Stimulated activated CD8-positive, alpha-beta memory T cell treated with anti-CD3 and anti-CD28 coated beads, Interleukin-7, amount 100 ng/mL, for 1 hour (primary cell): Measurements from ENCODE around the gene ZCCHC2.

Experiments
- DNase-seq, 2 donors: peaks; one replicate each; pipeline ENCODE4 v3.0.0-alpha.2; 2020; ENCODE audit warnings: low read depth in 2 of 2

The ZCCHC2 gene

DNA sequence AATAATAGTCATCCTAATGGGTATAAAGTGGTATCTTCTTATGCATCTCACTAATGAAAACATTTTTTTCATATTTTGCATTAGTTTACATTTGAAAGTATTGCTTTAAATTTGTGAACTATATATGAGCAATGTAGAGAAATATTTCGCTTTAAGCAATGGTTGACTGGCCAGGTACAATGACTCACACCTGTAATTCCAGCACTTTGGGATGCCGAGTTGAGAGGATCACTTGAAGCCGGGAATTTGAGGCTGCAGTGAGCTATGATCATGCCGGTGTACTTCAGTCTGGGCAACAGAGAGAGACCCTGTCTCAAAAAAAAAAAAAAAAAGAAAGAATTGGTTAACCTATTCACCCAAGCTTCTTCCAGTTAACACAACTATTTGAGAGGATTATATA lies 15.1 kb downstream of the ZCCHC2 start:
- DNase-seq, result no peak

DNA sequence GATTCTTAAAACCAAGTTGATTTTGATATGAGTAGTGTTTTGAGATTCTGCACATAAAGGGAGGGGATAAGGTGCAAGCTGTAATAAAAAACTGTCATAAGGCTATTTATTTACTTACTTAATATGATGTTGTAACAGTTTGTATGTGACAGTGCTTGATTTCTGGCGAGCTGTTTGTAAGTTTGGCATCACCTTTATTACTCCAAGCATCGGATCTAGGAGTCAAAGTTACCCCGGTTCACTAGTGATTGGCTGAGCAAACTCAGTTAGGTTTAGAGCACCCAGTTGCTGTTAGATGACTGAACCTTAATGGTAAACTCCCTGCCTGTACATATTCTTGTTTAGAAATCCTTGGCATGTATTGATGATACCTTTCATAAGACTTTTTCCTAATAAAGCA lies 16.1 kb downstream of the ZCCHC2 start:
- DNase-seq, result no peak

DNA sequence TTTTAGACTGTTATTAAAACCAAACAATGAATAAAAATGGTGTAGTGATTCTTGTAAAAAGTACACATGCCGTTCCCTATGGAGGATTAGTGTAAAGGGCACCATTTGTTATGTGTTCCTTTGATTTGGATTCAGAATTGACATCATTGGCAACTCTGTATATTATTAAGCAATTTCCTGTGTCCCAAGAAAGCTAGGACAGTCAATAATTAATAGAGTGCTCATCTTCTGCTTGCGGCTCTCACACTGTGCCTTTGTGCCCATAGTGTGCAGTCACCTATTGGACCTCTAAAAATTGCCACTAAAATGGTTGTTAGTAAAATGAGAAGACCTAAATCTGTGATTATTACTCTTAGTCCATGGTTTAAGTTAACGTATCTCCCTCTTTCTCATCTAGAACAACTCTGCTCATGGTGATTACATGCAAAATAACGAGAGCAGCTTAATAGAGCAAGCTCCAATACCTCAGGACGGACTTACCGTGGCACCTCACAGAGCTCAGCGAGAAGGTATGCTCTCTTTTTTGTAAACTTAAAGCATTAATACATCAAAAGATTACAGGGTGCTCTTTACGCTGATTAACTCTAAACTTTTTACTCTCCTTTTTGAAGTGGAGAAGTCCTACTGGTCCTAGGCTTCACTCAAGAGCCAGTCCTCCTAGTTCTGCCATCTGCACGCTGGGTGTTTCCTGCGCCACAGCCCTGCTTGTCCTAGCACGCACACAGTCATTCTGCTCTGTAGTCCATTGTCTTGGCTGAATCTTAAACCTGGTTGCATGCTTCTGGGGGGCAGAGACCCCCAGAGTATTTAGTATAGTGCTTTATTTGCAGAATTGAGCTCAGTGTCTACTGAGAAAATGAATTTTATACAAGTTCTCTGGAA lies 16.7 kb downstream of the ZCCHC2 start:
- DNase-seq, result no peak

DNA sequence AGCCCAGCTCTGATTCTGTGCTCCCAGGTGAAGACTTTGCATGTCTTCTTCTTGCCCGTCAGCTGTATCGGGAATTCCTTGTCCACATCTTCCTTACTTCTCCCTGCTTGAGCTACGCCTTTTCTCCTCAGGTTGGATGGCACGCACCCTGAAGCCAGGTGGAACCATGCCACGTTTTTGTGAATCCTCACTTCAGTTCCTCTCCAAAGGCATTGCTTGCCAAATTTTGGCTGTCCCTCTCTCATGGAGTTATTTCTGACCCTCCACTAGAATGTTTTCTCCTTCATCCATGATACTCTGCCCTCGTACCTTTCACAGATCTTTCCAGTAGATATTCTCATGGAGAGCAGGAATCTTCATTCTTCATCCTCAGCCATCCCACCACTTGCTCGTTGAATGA lies 20.2 kb downstream of the ZCCHC2 start:
- DNase-seq, result no peak

DNA sequence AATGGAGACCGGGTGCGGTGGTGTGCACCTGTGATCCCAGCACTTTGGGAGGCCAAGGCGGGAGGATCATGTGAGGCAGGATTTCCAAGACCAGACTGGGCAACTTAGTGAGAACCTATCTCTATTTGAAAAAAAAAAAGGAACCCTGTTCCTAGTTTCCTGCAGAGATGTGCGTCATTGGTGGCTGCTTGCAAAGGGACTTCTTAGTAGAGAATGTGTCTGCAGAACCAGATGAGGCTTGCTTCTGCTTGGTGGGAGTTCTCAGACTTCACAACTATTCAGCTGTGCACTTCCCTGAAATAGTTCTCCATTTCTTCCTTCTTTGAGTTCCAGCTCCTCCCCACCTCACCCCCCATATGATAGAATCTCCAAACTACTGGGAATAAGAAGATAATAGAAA lies 22.3 kb downstream of the ZCCHC2 start:
- no peak for DNase-seq

DNA sequence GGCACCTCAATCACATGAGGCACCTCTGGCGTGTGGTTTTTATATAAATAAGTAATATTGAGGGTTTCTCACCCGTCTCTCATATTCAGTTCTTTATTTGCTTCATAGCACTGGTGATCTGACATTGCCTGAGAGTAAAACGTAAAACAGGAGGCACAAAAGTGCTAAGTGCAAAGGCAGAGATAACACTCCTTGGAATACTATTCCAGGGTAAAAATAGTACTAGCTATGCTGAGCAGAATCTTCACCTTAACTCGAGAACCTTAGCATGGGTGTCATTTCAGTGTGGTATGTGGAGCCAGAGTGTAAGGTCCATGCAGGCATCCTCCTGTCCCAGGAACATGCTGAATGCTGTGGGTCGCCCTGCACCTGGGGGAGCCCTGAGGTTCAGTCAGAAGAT lies 26.9 kb downstream of the ZCCHC2 start:
- no peak for DNase-seq

DNA sequence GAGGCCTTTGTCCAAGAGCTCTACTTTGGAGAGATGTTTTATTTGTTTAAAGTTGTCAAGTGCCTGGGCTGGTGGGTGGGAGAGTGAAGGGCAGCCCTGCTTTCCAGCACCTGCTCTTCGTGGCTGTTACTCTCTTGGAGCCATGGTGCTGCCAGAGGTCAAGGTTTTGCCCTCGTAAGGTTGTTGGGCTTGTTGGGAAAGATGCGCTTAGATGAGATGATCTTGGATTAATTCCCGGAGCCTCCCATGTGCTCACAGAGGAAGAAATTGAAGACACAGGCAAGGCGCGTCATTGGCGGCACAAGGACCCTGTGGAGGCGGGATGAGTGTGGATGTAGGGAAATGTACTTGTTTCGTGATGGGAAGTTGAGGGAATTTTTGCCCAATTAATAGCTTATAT lies 27.9 kb downstream of the ZCCHC2 start:
- no peak for DNase-seq

DNA sequence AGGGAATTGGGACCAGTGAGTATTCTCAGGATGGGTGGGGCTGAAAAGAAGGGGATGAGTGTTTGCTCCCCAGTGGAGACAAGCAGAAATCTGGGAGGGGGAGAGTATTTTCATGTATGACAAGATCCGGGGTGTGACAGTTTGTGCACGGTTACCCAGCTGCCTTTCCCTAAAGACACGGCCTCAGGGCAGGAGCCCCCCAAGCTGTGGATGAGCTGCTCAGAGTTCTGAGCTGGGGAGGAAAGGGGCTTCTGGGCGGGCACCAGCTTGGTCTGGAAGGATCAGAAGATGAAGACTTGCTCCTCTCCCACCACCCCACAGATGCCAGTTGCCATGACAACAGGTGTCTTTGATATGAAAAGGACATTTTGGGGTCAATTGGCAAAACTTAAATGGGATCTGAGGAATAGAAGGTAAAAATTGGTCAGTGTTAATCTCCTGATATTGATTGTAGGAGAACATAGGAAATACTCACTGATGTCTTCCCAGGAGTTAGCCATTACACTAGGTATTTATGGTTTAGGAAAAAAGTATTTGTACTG lies 29.2 kb downstream of the ZCCHC2 start:
- no peak for DNase-seq

DNA sequence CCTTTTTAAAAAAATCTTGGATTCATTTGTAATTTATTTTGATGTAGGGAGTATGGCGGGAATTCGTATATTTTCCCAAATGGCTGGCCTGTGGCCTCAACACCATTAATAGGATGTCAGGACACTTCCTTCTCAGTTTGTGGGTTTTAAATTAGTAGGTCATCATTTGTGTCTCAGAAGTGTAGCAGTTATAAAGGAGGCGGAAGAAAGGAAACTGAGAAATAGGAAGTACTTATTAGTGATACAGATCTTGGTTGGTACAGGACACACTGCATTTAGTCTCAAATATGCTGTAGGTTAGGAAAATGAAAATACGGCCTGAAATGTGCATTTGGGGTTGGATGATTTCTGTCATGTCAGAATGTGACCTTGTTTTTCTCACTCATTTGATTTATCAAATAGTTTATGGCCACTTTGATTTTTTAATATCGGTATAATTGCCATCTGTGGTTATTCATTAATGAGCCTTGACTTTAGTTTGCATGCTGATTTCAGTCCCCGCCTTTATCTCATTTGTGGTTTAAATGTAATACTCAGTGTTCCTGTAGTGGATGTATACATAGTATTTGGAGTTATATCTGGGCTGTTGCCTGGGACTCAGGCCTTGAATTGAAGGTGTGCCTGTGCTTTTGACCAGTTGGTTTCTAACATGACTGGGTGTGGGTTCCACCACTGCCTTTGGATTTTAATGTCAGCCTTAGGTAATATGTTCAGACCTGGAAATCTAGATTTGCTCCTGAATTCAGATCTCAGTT lies 31.4 kb downstream of the ZCCHC2 start:
- DNase-seq, result no peak

DNA sequence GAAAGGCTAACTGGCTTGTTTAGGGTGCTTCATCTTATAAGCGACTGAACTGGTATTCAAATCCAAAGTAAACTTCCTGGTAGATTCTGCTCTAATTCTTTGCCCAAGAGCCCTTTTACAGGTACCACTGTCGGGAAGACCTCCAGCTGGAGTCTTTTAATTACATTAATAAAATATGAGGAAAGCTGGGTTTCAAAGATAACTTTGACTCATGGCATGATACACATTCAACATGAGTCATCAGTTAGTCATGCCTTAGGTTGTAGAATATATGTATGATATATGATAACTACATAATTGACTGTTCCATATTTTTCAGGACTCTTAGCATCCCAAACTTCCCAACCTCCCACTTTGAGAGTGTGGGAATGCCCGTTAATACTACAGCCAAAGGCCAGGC lies 32.3 kb downstream of the ZCCHC2 start:
- DNase-seq, result no peak

DNA sequence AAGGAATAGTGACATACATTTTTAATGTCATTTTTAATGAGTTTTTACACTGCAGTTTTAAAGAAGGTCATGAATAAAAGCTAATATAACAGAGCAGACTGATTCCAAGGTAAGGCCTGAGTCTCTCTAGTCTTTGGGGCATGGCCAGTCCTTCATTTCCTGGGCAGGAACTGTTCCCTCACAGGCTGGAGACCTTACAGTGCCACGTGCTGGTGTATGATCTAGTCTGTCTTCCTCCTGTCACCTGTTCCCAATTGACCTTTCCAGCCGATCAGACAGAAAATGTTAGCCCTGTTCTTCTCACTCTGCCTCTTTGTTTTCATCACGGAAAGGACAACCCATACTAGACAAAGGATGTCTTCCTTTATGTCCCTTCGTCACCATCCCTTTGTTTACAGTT lies 33.6 kb downstream of the ZCCHC2 start:
- no peak for DNase-seq

DNA sequence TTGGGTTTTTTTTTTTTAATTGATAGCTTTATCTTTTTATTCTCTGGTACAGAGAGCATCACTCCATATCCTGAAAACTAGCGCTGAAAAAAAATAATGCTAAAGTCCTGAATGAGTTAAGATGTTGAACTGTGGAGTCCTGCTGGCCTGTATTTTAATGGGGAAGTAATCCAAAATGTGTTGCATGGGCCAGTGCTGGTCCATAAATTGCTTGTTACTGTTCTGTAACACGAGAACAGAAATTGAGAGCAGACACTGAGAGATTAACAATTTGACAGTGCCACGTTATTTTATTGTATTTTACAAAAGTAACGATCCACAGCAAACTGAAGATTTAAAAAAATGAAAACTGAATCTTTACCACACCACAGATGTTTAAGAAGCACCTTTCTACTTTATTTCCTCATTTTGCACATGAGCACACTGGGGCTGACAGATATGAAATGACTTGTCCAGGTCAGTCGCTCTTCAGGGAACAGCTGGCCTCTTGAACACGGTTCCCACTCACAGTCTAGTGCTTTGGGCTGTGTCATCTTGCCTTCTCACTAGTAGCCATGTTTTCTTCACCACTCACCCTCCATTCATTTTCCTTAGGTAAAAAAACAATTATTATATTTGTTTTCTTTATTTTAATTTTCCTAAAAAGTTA lies 35.3 kb downstream of the ZCCHC2 start:
- DNase-seq, result no peak

DNA sequence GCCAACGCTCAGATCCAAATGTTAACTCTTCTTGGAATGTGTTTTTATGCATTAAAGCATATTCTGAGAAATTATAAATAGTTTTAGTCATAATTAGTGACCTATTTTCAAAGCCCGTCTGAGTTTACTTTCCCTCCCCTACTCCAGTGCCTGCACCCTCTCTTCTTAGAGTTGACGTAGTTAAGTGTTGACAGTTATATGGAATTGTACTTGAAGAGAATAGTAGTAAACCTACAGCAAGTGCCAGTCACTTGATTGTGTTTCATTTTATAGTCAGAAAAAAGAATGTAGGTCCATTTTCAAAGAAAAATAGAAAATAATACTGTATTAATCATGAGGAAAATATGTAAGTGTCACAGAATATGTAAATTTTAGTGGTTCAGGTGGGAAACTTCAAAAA lies 41.2 kb downstream of the ZCCHC2 start:
- DNase-seq, result no peak

DNA sequence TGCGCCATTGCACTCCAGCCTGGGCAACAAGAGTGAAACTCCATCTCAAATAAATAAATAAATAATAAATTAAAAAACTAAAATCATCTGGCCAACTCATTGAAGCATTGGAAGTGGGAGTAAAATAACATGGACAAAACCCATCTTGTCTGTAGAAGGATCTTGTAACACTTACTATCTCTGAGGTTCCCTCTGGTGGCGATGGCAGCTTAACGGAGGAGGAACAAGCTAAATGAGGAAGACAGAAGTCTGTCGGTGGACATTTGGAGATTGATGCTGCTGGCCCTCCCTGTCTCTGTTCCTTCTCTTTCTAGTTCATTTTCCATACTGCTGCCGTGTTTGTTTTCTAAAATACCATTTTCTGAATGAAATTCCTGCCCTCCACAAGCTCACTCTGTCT lies 43.4 kb downstream of the ZCCHC2 start:
- no peak for DNase-seq

DNA sequence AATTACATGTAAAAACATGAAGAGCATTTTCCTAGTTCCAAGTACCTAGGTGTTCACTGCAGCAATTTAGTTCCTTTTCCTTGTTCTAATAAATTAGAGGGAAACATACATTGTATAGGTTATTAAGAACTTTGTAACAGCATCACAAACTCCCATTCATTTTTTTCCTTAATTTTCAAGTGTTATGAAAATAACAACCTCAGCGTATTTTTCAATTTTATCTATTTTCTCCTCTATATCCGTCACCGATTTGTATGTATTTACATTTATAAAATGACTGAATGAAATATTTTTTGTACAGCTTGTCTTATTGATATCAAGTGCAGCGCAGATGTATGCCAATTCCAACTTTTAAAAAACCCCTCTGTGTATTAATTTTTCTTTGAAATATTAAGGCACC lies 44.0 kb downstream of the ZCCHC2 start:
- no peak for DNase-seq

DNA sequence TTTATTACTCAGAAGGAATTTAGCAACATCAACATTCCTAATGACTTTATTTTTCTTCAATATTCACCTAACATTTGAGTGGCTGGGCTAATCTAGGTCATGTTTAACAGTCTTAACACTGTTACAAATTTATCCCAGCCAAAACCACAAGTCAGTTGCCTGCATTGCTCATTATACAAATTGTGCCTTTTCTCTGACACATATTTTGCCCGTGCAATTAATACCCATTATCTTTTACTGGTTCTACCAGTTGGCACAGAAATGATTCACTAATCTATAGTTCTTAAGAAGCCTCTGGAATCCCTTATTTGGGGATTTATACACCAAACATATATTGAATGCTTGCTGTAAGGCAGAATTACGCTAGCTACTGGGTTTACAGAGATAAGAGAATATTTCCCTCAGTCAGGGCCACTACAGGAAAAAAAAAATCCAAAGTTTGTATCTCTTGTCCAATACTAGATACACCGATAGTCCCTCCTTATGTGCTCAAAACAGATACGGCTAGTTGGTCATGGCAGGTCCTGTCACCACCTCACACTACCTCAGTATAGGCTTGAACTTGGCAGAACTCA lies 46.3 kb downstream of the ZCCHC2 start:
- no peak for DNase-seq

DNA sequence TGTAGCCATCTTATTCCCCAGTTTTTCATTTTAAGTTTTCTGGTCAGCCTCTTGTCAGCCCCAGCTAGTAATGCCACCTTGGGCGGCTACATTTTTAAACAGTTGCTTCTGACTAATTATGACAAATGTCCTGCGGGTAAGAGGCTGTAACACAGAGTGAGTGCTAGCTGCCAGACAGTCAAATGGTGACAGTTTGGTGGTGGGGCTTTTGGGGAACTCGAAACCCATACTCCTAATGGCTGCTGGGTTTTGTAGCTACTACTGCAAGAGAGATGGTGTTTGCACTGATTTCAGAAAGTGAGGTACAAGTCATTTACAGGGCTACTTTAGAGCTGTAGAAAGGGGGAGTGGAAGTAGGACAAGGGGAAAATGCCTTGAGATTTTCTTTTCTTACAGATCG lies 48.2 kb downstream of the ZCCHC2 start:
- no peak for DNase-seq

DNA sequence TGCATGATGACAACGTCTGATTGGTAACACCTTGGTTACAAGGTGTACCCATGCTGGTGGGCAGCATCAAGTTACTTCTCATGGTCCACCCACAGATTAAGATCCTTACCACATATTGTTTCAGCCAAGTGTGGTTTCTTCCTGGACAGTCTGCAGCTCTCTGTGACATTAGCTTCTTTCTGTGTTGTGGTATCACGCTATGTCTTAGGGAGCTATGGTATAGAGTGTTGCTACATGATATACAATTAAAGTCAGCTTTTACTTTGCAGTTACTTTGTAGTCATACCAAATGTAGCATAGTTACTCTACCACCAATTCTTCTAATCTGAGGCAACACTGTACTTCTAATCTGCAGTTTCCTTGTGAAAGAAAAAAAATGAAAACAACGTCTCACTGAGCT lies 48.8 kb downstream of the ZCCHC2 start:
- DNase-seq, result no peak

DNA sequence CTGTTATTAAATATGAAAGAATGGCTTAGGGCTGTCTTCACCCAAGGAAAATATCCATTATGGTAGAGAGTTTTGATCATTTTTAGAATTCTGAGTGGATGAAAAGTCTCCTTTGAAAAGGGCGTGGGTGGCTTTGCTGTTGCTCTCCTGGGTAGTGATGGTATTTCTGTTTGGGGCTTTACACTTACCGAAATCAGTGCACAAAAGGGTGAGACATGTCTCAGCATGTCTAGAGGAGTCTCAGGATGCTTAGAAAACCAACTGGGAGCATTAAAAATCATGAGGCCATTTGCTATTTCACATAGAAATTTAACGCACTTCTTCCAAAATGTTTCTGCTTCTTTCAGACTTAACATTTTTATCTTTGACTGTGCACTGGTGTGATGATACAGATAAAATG lies 49.6 kb downstream of the ZCCHC2 start:
- DNase-seq, result no peak

DNA sequence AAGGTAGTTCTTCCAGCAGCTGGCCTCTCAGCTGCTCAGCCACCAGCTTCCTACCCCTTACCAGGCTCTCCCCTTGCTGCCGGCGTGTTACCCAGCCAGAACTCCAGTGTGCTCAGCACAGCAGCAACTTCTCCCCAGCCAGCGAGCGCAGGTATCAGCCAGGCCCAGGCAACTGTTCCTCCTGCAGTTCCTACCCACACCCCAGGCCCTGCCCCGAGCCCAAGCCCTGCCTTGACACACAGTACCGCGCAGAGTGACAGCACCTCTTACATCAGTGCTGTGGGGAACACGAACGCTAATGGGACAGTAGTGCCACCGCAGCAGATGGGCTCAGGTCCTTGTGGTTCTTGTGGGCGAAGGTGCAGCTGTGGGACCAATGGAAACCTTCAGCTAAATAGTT lies 52.0 kb downstream of the ZCCHC2 start:
- no peak for DNase-seq

DNA sequence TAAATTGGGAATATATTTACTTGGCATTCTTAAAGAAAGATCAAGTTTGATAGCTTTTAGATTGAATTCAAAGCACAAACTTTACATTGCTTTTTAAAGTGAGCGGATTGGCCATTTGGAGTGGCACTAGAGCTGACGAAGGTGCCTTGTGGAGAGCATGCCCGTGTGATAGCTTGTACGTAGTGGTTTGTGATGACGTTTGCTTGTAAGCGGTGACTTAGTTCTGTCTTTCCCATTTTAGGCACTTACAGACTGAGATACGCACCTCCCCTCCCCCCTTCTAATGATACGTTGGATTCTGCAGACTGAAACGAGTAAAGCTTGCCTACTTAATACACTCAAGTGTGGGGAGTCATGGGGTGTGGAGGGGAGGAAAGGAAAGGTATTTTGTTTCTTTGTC lies 53.4 kb downstream of the ZCCHC2 start:
- DNase-seq, result no peak

DNA sequence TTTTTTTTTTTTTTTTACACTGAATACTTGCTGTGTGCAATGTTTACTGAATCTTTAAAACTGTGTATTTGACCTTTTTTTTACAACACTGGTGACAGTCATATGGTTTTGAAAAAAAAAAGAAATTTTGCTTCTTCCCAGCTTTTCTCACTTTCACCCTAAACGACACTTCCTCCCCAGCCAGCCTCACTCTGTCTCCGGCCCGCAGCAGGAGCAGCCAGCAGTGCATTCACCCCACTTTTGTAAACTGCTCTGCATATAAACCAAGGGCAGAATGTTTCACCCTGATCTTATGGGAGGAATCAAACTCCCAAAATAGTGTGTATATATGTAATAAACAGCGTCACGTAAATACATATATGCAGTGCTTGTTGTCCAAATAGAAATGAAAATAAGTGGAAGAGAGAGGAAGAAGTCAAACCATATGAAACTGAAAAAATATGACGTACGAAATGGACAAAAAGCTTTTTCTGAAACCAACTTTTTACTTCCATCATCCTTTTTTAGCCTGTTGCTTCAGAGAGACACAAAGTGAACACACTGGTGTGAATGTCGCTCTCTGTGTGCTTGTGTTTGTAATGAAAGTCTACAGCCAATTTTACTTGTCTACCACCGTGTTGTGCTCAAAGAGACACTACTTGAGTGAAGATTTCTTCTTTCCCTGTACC lies 54.2 kb downstream of the ZCCHC2 start:
- DNase-seq, result no peak
